Liver (tissue), 8 donors: Measurements from ENCODE around the gene CCR5AS.

Experiments used
- DNase-seq: peaks from one replicate; pipeline ENCODE4 v3.0.0-alpha.2; 2017; ENCODE audit warnings: low spot score
- H3K27ac ChIP-seq, 2 donors: one replicate each; pipeline ENCODE4 v1.7.0; 2013; ENCODE audit warnings: inconsistent platforms in 2 of 2, low read length in 2 of 2, control low read depth in 1 of 2, low read depth in 1 of 2, mild to moderate bottlenecking in 1 of 2
- H3K27me3 ChIP-seq, 4 donors: one replicate each; pipeline versions ENCODE4 v1.6.1 to v1.7.0; 2013; ENCODE audit warnings: low read length in 3 of 4, inconsistent platforms in 1 of 4, mild to moderate bottlenecking in 1 of 4, moderate library complexity in 1 of 4; ENCODE audit not compliant: control insufficient read depth in 4 of 4, insufficient read depth in 4 of 4
- H3K36me3 ChIP-seq, 4 donors: one replicate each; pipeline versions ENCODE4 v1.6.1 to v1.7.0; 2013; ENCODE audit warnings: low read length in 3 of 4, mild to moderate bottlenecking in 3 of 4, low read depth in 1 of 4, moderate library complexity in 1 of 4; ENCODE audit not compliant: control insufficient read depth in 4 of 4, insufficient read depth in 3 of 4
- H3K4me1 ChIP-seq, 4 donors: one replicate each; pipeline versions ENCODE4 v1.6.1 to v1.7.0; 2013; ENCODE audit warnings: low read length in 3 of 4, mild to moderate bottlenecking in 3 of 4, moderate library complexity in 1 of 4; ENCODE audit not compliant: control insufficient read depth in 4 of 4, insufficient read depth in 4 of 4
- H3K4me3 ChIP-seq, 3 donors: one replicate each; pipeline versions ENCODE4 v1.6.1 to v1.7.0; 2013; ENCODE audit warnings: low read length in 3 of 3, control low read depth in 1 of 3, low read depth in 1 of 3, mild to moderate bottlenecking in 1 of 3
- H3K9ac ChIP-seq, 2 donors: one replicate each; pipeline ENCODE4 v1.7.0; 2013; ENCODE audit warnings: low read length in 2 of 2, mild to moderate bottlenecking in 2 of 2, moderate library complexity in 2 of 2, control low read depth in 1 of 2, low read depth in 1 of 2
- H3K9me3 ChIP-seq, 4 donors: one replicate each; pipeline versions ENCODE4 v1.6.1 to v1.7.0; 2013; ENCODE audit warnings: low read length in 3 of 4; ENCODE audit not compliant: control insufficient read depth in 4 of 4
- EGR1 ChIP-seq, 2 donors: IDR thresholded peaks; 2 replicates each; pipeline ENCODE4 v1.6.1; 2016 to 2018; ENCODE audit warnings: antibody characterized with exemption in 2 of 2, low read depth in 2 of 2
- FOXA1 ChIP-seq: IDR thresholded peaks from 2 replicates; pipeline ENCODE4 v1.6.1; 2016; ENCODE audit warnings: antibody characterized with exemption
- FOXA2 ChIP-seq: IDR thresholded peaks from 2 replicates; pipeline ENCODE4 v1.6.1; 2016; ENCODE audit warnings: antibody characterized with exemption
- GABPA ChIP-seq, 2 donors: IDR thresholded peaks in 1 of 2; conservative IDR thresholded peaks in 1 of 2; 2 replicates each; pipeline ENCODE4 v1.6.1; 2016; ENCODE audit warnings: antibody characterized with exemption in 2 of 2, mild to moderate bottlenecking in 1 of 2, moderate library complexity in 1 of 2
- HNF4A ChIP-seq, 2 donors: conservative IDR thresholded peaks; 2 replicates each; pipeline ENCODE4 v1.6.1; 2016; ENCODE audit warnings: antibody characterized with exemption in 2 of 2, mild to moderate bottlenecking in 2 of 2
- HNF4G ChIP-seq: IDR thresholded peaks from 2 replicates; pipeline ENCODE4 v1.6.1; 2016; ENCODE audit warnings: antibody characterized with exemption
- JUND ChIP-seq, 2 donors: IDR thresholded peaks; 2 replicates each; pipeline ENCODE4 v1.6.1; 2016; ENCODE audit warnings: antibody characterized with exemption in 2 of 2
- NR2F2 ChIP-seq: IDR thresholded peaks from 2 replicates; pipeline ENCODE4 v1.6.1; 2016; ENCODE audit warnings: antibody characterized with exemption
- RAD21 ChIP-seq, 2 donors: IDR thresholded peaks; 2 replicates each; pipeline ENCODE4 v1.6.1; 2016; ENCODE audit warnings: antibody characterized with exemption in 2 of 2, mild to moderate bottlenecking in 2 of 2
- REST ChIP-seq: IDR thresholded peaks from 2 replicates; pipeline ENCODE4 v1.6.1; 2016; ENCODE audit warnings: antibody characterized with exemption, mild to moderate bottlenecking
- RXRA ChIP-seq, 2 donors: IDR thresholded peaks; 2 replicates each; pipeline ENCODE4 v1.6.1; 2017 to 2018; ENCODE audit warnings: antibody characterized with exemption in 2 of 2, mild to moderate bottlenecking in 1 of 2
- SP1 ChIP-seq: IDR thresholded peaks from 2 replicates; pipeline ENCODE4 v1.6.1; 2018; ENCODE audit warnings: antibody characterized with exemption, mild to moderate bottlenecking
- TAF1 ChIP-seq: conservative IDR thresholded peaks from 2 replicates; pipeline ENCODE4 v1.6.1; 2016; ENCODE audit warnings: antibody characterized with exemption, mild to moderate bottlenecking
- YY1 ChIP-seq: IDR thresholded peaks from 2 replicates; pipeline ENCODE4 v1.6.1; 2016; ENCODE audit warnings: antibody characterized with exemption, mild to moderate bottlenecking
- ZBTB33 ChIP-seq: IDR thresholded peaks from 2 replicates; pipeline ENCODE4 v1.6.1; 2016; ENCODE audit warnings: antibody characterized with exemption
- WGBS: extraction: QIAGEN DNeasy Blood & Tissue Kit; methylation state at CpG from one replicate; pipeline ENCODE4 v1.1.7; 2013; 5-methylcytosine and 5-hydroxymethylcytosine counted together
- TF ChIP-seq, protein P1 (sequence below): IDR thresholded peaks from 2 replicates; pipeline ENCODE4 v1.6.1; 2016; ENCODE audit warnings: antibody characterized with exemption
- TF ChIP-seq, protein P2 (sequence below): IDR thresholded peaks from 2 replicates; pipeline ENCODE4 v1.6.1; 2016; ENCODE audit warnings: antibody characterized with exemption
- TF ChIP-seq, protein P3 (sequence below): fragments of 150-350 bp; IDR thresholded peaks from 2 replicates; pipeline ENCODE4 v1.5.1; 2017; ENCODE audit warnings: improper control_type of control experiment, low read depth, low read length; ENCODE audit not compliant: missing input control
- donor health status: healthy.
- donor health status: healthy.
- donor health status: healthy.
- donor health status: healthy.
- donor health status: healthy.

CCR5AS gene

GRCh38 chr3:46356909-46357308 lies 50.0 kb downstream of the CCR5AS start:
- Histone ChIP-seq H3K9ac (no peak overlapping the region), H3K27ac (no peak overlapping the region), H3K4me3 (no peak overlapping the region), H3K9me3 (no peaks in the 10 kb centered on the region), H3K27me3 (peaks cover 0 to 3% (median 0%) of the 10 kb centered on the region in 4 donors), H3K36me3 (no peaks in the 10 kb centered on the region), H3K4me1 (peaks cover 0 to 3% (median 0%) of the 10 kb centered on the region in 4 donors)
- TF ChIP-seq GABPA (IDR thresholded peaks at IDR 0.05 in 1 of 2, conservative IDR thresholded peaks at IDR 0.05 in 1 of 2) (no peak), HNF4G (no peak), YY1 (no peak), EGR1 (IDR thresholded peaks at IDR 0.05; ENCODE audit: low read depth in 2 of 2) (no peak), NR2F2 (no peak), FOXA1 (no peak), SP1 (no peak), TAF1 (no peak), HNF4A (conservative IDR thresholded peaks at IDR 0.05) (no peak), RXRA (IDR thresholded peaks at IDR 0.05) (no peak), ZBTB33 (no peak), JUND (IDR thresholded peaks at IDR 0.05) (no peak), RAD21 (IDR thresholded peaks at IDR 0.05) (no peak), REST (no peak), FOXA2 (no peak)
- TF ChIP-seq, protein P1, sequence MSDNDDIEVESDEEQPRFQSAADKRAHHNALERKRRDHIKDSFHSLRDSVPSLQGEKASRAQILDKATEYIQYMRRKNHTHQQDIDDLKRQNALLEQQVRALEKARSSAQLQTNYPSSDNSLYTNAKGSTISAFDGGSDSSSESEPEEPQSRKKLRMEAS = no peak
- TF ChIP-seq, protein P2, sequence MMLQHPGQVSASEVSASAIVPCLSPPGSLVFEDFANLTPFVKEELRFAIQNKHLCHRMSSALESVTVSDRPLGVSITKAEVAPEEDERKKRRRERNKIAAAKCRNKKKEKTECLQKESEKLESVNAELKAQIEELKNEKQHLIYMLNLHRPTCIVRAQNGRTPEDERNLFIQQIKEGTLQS = no peak
- TF ChIP-seq, protein P3, sequence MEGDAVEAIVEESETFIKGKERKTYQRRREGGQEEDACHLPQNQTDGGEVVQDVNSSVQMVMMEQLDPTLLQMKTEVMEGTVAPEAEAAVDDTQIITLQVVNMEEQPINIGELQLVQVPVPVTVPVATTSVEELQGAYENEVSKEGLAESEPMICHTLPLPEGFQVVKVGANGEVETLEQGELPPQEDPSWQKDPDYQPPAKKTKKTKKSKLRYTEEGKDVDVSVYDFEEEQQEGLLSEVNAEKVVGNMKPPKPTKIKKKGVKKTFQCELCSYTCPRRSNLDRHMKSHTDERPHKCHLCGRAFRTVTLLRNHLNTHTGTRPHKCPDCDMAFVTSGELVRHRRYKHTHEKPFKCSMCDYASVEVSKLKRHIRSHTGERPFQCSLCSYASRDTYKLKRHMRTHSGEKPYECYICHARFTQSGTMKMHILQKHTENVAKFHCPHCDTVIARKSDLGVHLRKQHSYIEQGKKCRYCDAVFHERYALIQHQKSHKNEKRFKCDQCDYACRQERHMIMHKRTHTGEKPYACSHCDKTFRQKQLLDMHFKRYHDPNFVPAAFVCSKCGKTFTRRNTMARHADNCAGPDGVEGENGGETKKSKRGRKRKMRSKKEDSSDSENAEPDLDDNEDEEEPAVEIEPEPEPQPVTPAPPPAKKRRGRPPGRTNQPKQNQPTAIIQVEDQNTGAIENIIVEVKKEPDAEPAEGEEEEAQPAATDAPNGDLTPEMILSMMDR = no peak
- 73% methylated on average over 4 of the region's 4 CpGs for WGBS
- DNase-seq = no peak
